ENCODE results near the gene ZNF519.
"Not testable (repeated sequence)": the region's sequence is repeated elsewhere in the genome, so short reads cannot be mapped to it uniquely, and the experiment has no call there.

Gene ZNF519

DNA sequence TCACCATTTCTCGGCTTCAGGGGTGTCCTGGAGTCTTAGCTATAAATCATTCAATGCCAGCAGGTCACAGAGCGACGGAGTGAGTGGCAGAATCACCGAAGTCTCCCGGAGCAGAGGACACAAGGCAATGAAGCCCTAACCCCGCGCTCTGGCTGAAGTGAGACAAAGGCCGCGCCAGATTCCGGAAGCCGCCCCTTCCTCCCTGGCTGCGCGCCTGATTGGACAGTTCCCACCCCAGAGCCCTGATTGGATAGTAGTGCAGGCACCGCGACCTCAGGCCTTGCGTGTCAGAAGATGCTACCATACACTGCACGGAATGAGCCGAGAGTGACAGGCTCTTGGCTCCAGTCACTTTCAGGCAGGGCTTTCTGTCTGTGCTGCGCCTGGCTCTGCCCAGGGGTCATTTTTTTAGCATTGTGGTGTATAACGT is at the start of gene ZNF519:
TSS of gene ZNF519 (minus strand) at position 165 of the 430 bp plus-strand sequence. CDS start at position 7, 158 bp downstream.
- DNase-seq (ENCODE audit: low read depth in 2 of 2) = peak; percentile 58 to 78

DNA sequence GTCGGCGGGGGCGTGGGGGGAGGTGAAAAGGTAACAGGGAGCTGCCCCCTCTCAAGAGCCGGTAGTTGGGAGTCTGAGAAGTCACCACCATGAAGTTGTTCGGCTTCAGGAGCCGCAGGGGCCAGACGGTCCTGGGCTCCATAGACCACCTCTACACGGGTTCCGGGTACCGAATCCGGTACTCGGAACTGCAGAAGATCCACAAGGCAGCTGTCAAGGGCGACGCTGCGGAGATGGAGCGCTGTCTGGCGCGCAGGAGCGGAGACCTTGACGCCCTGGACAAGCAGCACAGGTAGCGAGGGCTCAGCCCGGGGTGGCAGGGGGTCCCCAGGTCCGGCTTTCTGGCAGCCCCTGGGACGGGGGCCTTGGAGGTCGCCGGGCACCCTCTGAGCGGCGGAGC is 47.1 kb upstream of the ZNF519 start:
- DNase-seq (ENCODE audit: low read depth in 2 of 2) = no peak

DNA sequence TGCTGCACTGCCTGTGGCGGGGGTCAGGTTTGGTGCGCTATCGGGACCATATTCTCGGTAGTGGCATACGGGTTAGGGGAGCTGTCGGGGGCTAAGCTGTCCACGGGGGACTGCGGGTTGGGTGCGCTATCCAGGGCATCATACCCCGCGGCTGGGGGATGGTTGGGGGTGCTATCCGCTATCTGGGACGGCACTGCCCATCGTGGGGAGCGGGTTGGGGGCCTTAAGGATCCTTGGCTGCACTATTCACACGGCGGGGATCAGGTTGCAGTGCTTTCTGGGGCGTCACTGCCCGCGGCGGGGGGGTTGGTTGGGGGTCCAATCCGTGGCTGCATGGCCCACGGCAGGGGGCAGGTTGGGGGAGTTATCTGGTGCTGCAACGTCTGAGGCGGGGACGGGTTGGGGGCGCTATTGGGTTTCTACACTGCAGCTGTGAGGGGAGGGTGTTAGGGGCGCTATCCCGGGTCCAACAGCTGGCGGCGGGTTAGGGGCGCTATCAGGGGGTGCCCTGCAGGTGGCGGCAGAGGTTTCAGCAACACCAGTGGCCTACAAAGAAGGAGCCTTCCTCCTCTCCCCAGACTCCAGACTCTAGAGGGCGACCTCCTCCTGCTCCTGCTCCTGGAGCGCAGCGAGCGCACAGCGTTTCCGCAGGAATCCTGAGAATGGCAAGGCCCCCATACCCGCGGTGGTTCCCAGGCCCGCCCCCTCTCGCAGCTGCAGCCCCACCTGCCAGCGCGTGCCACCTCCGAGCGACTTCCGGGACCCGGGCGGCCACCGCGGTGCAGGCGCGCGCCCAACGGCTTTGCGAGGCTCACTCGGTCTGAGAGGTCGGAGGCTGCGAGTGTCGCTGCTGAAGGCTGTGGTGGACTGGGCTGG is 46.3 kb upstream of the ZNF519 start:
- DNase-seq (ENCODE audit: low read depth in 2 of 2) = peak; percentile 48 to 50

DNA sequence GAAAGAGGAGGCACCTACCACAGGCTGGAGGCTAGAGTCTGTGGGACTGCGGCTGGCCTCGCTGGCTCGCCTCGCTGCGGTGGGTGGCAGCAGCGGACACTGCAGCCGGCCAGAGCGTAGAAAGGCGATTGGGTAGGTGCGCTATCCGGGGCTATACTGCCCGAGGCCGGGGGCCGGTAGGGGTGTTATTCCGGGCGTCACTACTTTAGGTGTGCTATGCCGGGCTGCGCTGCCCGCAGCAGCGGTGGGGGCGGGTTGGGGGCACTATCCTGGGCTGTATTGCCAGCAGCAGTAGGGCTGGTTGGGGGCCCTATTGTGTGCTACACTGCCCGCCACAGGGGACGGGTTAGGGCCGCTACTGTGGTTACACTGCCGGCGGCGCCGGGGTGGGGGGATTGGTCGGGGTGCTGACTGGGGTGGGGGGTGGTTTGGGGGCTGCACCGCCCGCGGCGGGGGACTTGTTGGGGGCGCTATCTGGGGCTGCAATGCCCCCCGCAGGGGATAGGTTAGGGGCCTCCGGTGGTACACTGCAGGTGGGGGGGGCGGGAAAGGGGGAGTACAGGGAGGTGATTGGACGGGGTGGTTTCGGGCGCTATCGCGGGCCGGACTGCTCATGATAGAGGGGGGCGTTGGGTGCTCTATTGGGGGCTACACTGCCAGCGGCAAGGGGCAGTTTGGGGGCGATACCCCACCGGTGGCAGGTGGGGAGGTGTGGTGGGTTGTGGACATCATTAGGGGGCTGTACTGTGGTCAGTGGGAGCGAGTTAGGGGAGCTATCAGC is 45.5 kb upstream of the ZNF519 start:
- DNase-seq (ENCODE audit: low read depth in 2 of 2) = not testable (repeated sequence)

DNA sequence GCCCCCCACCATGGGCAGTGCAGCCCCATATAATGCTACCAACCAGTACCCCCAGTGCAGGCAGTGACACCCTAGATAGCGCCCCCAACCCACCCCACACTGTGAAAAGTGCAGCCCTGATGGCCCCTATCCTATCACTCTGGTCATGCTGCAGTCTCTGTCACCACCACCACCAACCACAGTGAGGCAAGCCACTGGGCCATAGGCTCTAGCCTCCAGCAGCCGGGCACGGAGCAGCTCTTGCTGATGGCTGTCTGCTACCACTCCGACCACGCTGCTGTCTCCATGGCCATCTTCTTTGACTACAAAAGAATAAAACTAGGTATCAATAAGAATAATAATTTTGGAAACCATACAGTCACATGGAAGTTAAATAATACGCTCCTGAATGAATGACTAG is 43.2 kb upstream of the ZNF519 start:
- DNase-seq (ENCODE audit: low read depth in 2 of 2) = not testable (repeated sequence)

DNA sequence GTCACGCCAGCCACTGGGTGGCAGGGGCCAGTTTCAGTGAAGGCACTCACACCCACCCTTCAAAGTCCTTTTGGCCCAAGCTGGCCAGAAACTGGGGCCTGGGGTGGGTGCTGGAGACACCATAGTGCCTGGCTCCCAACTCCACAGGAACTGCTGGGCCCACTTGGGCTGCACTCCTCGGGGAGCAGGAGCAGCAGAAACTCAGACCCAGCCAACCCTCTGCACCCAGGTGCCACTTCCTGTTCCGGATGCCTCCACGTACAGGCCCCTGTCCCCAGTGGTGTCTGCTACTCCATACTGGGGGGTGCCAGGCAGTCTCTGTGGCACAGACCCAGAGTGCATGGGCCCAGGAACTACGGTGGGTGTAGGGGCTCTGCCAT is 42.5 kb upstream of the ZNF519 start:
- no peak for DNase-seq (ENCODE audit: low read depth in 2 of 2)

DNA sequence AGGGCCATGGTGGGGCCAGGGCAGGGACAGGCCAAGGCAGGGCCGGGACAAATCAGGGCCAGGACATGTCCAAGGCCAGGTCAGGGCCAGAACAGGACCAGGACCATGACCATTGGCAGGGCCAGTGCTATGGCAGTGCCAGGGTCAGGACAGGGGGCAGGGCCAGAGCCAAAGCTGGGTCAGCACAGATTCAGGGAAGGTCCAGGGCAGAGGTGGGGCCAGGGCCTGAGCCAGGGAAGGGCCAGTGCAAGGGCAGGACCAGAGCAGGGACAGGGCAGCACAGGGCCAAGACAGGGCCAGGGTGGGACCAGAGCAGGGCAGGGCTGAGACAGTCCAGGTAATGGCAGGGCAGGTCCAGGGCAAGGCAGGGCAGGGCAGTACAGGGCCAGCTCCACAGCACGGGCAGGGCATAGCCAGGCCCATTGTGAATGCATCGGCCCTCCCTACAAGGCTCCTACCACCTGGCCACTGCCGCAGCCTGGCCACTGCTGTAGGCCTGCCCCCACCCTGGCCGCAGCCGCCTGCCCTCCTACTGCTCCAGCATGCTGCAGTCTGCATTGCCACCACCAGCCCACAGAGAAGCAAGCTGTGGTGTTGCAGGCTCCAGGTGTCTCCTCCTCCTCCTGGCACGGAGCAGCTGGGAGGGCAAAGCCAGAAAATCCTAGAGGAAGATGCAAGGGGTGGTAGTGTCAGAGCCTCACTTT is 41.9 kb upstream of the ZNF519 start:
- DNase-seq (ENCODE audit: low read depth in 2 of 2) = not testable (repeated sequence)

DNA sequence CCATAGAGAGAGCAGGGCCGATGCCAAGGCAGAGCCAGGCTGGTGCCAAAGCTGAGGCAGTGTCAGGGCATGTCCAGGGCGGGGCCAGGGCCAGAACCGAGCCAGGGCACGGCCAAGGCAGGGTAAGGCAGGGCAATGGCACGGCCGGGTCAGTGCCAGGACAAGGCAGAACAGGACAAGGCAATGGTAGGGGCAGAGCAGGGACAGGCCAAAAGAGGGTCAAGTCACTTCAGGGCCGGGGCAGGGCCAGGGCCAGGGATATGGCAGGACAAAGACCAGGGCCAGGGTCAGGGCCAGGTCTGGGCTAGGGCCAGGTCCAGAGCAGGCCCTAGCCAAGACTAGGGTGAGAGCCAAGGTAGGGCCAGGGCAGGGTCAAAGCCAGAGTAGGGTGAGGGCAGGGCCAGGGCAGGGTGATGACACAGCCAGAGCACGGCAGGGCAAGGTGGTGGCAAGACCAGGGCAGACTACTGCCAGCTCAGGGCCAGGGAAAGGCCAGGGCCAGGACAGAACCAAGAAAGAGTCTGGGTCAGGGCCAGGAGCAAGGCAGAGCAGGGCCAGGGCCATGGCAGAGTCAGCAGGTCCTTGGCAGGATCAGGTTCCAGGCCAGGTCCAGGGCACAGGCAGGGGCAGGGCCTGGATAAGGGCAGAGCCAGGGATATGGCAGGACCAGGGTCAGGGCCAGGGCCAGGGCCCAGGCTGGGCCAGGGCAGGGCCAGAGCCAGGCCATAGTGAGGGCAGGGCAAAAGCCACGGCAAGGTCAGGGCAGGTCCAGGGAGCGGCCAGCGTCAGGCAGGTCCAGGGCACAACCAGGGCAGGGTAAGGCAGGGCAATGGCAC is 41.1 kb upstream of the ZNF519 start:
- DNase-seq (ENCODE audit: low read depth in 2 of 2) = not testable (repeated sequence)

DNA sequence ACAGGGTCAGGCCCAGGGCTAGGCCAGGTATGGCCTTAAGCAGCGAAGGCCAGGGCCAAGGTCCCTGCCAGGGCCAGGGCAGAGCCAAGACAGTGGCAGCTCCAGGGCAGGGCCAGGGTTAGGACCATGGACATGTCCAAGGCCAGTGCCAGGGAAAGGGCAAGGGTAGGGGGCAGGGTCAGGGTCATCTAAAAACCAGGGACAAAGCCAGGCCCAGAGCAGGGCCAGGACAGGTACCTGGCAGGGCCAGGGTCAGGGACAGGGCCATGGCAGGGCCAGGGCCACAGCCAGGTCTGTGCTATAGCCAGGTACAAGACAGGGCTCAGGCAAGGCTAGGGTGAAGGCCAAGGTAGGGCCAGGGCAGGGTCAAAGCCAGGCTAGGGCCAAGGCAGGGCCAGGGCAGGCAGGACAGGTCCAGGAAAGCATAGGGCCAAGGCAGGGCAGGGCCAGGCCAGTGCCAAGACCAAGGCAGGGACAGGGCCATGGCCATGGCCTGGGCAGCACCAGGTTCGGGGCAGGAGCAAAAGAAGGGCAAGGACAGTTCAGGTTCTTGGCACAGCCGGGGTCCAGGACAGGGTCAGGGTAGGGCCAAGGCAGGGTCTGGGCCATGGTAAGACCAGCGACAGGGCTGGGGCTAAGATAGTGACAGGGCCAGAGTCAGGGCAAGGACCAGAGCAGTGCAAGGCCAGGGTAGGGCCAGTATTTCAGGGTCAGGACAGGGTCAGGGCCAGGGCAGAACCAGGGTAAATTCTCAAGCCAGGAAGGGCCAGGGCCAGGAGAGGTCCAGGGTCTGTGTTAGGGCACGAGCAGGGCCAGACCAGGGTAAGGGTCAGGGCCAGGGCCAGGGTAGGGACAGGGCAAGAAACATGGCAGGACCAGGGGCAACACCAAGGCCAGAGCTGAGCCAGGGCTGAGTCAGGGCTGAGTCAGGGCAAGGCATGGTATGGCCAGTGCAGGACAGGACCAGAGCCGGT is 40.2 kb upstream of the ZNF519 start:
- not testable (repeated sequence) for DNase-seq (ENCODE audit: low read depth in 2 of 2)

DNA sequence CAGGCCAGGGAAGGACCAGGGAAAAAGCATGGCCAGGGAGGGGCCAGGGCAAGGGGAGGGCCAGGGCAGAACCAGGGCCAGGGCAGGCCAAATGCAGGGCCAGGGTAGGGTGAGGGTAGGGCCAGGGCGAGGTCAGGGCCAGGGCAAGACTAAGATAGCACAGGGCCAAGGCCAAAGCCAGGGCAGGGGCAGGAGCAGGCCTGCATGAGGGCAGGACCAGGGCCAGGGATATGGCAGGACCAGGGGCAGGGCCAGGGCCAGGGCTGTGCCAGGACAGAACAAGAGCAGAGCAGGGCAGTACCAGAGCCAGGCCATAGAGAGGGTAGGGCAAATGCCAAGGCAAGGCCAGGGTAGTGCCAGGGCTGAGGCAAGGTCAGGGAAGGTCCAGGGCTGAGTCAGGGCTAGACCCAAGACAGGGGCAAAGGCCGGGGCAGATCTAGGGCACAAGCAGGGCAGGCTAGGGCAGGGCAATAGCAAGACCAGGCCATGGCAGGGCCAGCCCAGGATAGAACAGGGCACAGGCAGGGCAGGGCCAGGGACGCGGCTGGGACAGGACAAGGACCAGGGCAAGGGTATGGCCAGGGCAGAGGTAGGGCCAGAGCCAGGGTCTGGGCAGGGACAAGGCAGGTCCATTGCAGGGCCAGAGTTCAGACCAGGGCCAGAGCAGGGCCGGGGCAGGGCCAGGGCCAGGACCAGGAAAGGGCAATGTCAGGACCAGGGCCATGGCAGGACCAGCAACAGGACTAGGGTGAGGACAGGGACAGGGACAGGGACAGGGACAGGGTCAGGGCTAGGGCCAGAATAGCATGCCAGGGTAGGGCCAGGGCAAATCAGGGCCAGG is 39.3 kb upstream of the ZNF519 start:
- not testable (repeated sequence) for DNase-seq (ENCODE audit: low read depth in 2 of 2)

DNA sequence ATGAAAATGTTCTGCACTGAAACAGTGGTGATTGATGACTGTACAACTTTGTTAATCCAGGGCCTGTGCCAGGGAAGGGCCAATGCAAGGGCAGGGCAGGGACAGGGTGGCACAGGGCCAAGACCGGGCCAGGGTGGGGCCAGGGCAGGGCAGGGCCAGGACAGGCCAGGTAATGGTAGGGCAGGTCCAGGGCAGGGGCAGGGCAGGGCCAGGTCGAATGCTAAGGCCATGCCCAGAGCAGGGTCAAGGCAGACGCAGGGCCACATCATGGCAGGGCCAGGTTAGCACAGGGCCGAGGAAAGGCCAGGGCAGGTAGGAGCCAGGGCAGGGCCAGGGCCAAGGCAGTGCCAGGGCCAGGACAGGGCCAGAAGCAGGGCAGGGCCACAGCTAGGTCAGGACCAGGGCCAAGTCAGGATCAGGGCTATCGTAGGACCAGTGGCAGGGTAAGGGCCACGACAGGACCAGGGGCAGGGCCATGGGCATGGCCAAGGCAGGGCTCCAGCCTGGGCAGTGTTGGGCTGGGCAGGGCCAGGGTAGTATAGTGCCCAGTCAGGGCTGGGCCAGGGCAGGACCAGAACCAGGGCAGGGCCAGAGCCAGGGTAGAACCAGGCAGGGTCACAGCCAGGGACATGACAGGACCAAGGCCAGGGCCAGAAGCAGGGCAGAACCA is 38.3 kb upstream of the ZNF519 start:
- DNase-seq (ENCODE audit: low read depth in 2 of 2) = not testable (repeated sequence)

DNA sequence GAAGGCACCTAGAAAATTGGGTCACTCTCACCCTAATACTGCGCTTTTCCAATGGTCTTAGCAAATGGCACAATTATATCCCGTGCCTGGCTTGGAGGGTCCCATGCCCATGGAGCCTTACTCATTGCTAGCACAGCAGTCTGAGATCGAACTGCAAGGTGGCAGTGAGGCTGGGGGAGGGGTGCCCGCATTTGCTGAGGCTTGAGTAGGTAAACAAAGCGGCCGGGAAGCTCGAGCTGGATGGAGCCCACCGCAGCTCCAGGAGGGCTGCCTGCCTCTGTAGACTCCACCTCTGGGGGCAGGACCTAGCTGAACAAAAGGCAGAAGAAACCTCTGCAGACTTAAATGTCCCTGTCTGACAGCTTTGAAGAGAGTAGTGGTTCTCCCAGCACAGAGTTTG is 30.7 kb upstream of the ZNF519 start:
- DNase-seq (ENCODE audit: low read depth in 2 of 2) = not testable (repeated sequence)

DNA sequence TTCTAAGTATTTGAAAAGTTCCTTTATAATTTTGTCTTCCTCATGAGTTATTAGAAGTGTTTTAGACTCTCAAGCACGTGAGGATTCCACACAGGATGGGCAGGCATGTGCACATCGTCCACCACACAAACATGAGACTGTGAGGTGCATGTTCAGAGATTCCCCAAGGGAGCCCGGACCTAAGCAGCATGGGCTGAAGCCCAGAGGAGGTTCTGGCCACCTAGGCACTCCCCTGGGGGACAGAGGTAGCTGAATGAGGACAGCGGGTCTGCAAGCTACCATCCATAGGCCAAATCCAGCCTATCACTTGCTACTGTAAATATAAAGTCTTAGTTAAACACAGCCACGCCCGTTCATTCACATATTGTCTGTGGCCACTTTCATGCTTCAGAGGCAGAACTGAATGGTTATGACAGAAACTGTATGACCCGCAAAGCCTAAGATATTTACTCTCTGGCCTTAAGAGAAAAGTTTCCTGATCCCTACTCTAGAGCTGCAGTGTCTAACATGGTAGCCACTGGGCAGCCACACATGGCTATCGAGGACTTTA is 19.4 kb upstream of the ZNF519 start:
- DNase-seq (ENCODE audit: low read depth in 2 of 2) = not testable (repeated sequence)

DNA sequence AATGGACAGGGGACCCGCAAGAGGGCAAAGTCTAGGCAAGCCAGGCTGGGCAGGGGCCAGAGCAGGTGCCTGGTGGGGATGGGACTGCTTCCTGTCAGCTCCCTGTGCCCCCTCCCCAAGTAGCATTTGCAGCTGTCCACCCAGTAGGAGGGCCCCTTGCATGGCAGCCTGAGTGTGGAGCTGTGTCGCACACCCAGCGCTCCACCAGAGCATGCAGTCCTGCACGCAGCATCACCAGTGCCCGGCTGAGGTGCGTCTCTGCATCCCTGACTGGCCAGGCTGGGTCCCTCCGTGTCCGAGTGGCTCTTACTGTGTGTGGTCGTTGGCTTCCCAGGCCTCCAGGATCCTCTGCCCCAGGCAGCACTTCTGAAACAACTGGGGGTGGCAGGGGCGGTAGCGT is 18.5 kb upstream of the ZNF519 start:
- DNase-seq (ENCODE audit: low read depth in 2 of 2) = not testable (repeated sequence)

DNA sequence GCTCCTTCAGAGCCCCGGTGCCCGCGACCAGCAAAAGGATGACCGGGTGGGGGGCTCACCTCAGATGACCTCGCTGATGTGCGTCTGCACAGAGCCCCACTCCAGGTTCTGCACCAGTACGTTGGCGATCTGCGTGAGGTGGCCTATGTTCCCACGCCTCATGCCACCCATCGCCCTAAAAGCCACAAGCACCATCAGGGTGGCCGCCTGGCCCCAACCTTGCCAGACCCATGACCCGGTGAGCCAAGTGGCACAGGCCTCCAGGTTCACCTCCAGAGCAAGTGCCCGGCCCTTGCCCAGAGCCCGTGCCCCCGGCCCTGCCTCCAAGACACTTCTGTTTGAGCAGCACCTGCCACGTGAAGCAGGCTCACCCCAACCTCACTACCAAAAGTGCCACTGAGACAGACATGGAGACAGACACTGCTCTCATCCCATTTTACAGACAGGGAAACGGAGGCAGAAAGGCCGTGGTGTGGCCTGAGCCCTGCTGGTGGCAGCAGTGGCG is 17.7 kb upstream of the ZNF519 start:
- not testable (repeated sequence) for DNase-seq (ENCODE audit: low read depth in 2 of 2)

DNA sequence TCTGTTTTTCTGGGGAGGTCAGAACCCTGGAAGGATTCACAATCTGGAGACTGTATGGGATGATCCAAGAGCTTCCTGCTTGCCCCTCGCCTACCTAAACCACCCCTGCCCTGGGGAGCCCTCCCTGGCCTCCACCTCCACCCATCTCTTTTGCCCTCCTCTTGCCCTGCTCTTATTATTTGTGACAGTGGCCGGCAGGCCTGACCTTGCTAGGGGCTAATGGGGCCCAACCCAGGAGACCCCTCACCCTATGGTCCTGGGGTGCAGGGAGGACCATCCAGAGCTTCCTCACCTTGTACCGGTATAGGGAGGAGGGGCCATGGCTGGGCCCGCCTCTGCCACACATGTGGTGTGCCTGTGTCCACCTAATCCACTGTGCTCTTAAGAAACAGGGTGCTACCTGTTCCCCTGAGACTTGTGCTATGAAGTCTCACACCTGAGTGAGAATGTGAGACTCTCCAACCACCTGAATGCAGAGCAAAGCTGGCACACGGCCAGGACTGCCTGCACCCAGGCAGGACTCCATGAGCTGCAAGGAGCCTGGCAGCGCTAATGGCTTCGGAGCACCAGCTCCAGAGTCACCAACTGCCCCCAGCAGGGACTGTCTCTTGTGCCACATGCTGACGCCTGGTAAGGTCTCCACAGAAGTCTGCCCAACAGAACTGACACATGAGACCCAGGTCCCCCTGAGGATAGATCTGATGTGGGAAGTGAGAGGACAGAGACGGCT is 17.1 kb upstream of the ZNF519 start:
- DNase-seq (ENCODE audit: low read depth in 2 of 2) = not testable (repeated sequence)

Data from stimulated activated CD4-positive, alpha-beta T cell treated with anti-CD3 and anti-CD28 coated beads, Interleukin-1b, Interleukin-23, amount 100 ng/mL, for 1 hour (primary cell).